SK-N-SH (cell line): Measurements from ENCODE around the gene MC1R. TPM values are rescaled to one million over a fixed set of nuclear protein-coding genes. Genes with fewer than 3 reads are reported as not detected.

Experiments
- CTCF ChIA-PET: fragments of 300-600, 350-600 bp; formaldehyde crosslinking; extraction: SDS; loops from one replicate; lab custom pipeline; 2021; lab: Yijun Ruan, JAX
- POLR2A ChIA-PET: fragments of 350-600 bp; sonication (Branson Sonifier 250); formaldehyde crosslinking; extraction: SDS; loops from one replicate; lab custom pipeline; 2020; ENCODE audit warnings: antibody characterized with exemption, inconsistent platforms; lab: Yijun Ruan, JAX
- DNase-seq: peaks from one replicate; pipeline ENCODE4 v3.0.0; 2012
- H2AFZ ChIP-seq: fragments of 200-600 bp; sonication (generic); 2 replicates; pipeline ENCODE4 v1.8.1; 2016; ENCODE audit warnings: antibody characterized with exemption, mild to moderate bottlenecking, low read depth
- H3F3A ChIP-seq: fragments of 200-600 bp; sonication (generic); replicated peaks from 2 replicates; pipeline ENCODE3; 2016; ENCODE audit warnings: antibody characterized with exemption, mild to moderate bottlenecking; ENCODE audit not compliant: insufficient read depth
- H3K27ac ChIP-seq, 2 experiments: fragments of 200-500 bp in 1 of 2; fragments of 200-600 bp in 1 of 2; sonication (Bioruptor generic) in 1 of 2; sonication (generic), shearing (Covaris generic) in 1 of 2; 2 replicates each; pipeline versions ENCODE4 v1.5.1 to v1.6.1; 2014 to 2016; ENCODE audit warnings: low read depth in 2 of 2, inconsistent platforms in 1 of 2, low read length in 1 of 2, mild to moderate bottlenecking in 1 of 2, mixed read lengths in 1 of 2
- H3K27me3 ChIP-seq: fragments of 200-600 bp; sonication (generic), shearing (Covaris generic); 2 replicates; pipeline ENCODE4 v1.6.1; 2016; ENCODE audit warnings: mixed run types; ENCODE audit not compliant: insufficient read depth
- H3K36me3 ChIP-seq, 2 experiments: fragments of 200-500 bp in 1 of 2; fragments of 200-600 bp in 1 of 2; sonication (Bioruptor generic) in 1 of 2; sonication (generic) in 1 of 2; replicated peaks in 1 of 2; 2 replicates each; pipeline versions ENCODE3 to v1.5.1; 2014 to 2016; ENCODE audit warnings: low read length in 1 of 2, mild to moderate bottlenecking in 1 of 2; ENCODE audit not compliant: insufficient read depth in 2 of 2, control insufficient read depth in 1 of 2
- H3K4me1 ChIP-seq, 2 experiments: fragments of 200-500 bp in 1 of 2; fragments of 200-600 bp in 1 of 2; sonication (Bioruptor generic) in 1 of 2; sonication (generic), shearing (Covaris generic) in 1 of 2; 2 replicates each; pipeline versions ENCODE4 v1.5.1 to v1.6.1; 2014 to 2016; ENCODE audit warnings: low read depth in 1 of 2, low read length in 1 of 2, mixed run types in 1 of 2; ENCODE audit not compliant: insufficient read depth in 2 of 2, control insufficient read depth in 1 of 2
- H3K4me2 ChIP-seq: fragments of 200-600 bp; sonication (generic), shearing (Covaris generic); 2 replicates; pipeline ENCODE4 v1.6.1; 2017; ENCODE audit warnings: mixed run types
- H3K4me3 ChIP-seq, 2 experiments: fragments of 200-500 bp in 1 of 2; fragments of 200-600 bp in 1 of 2; sonication (Bioruptor generic) in 1 of 2; sonication (generic), shearing (Covaris generic) in 1 of 2; 2 replicates each; pipeline versions ENCODE4 v1.5.1 to v1.8.1; 2014 to 2016; ENCODE audit warnings: low read depth in 2 of 2, inconsistent platforms in 1 of 2, low read length in 1 of 2, mild to moderate bottlenecking in 1 of 2, mixed read lengths in 1 of 2, moderate library complexity in 1 of 2
- H3K79me2 ChIP-seq: fragments of 200-600 bp; sonication (generic); 2 replicates; pipeline ENCODE4 v1.8.1; 2017; ENCODE audit warnings: mild to moderate bottlenecking; ENCODE audit not compliant: insufficient read depth
- H3K9ac ChIP-seq: fragments of 200-600 bp; sonication (generic); 2 replicates; pipeline ENCODE4 v1.6.1; 2017; ENCODE audit warnings: mixed run types
- H3K9me2 ChIP-seq: fragments of 200-600 bp; sonication (generic); 2 replicates; pipeline ENCODE4 v1.6.1; 2017; ENCODE audit warnings: mixed run types
- H3K9me3 ChIP-seq: fragments of 200-600 bp; sonication (generic); 2 replicates; pipeline ENCODE4 v1.6.1; 2017; ENCODE audit warnings: mixed run types, mild to moderate bottlenecking, moderate library complexity
- H4K20me1 ChIP-seq: fragments of 200-600 bp; sonication (generic); 2 replicates; pipeline ENCODE4 v1.6.1; 2017; ENCODE audit warnings: mild to moderate bottlenecking, mixed run types; ENCODE audit not compliant: insufficient read depth
- EP300 ChIP-seq, 2 experiments: IDR thresholded peaks; 2 replicates each; pipeline versions ENCODE4 v1.4.0 to v1.6.1; 2012; ENCODE audit warnings: borderline replicate concordance in 1 of 2, low read depth in 1 of 2, low read length in 1 of 2
- FOXM1 ChIP-seq: IDR thresholded peaks from 2 replicates; pipeline ENCODE4 v1.4.0; 2012; ENCODE audit warnings: low read depth, mild to moderate bottlenecking
- GABPA ChIP-seq: IDR thresholded peaks from 2 replicates; pipeline ENCODE4 v1.4.0; 2012; ENCODE audit warnings: low read depth, mild to moderate bottlenecking
- IRF3 ChIP-seq: fragments of 150-350 bp; IDR thresholded peaks from 2 replicates; pipeline ENCODE4 v1.6.1; 2016; ENCODE audit warnings: mild to moderate bottlenecking, low read depth, low read length
- MAX ChIP-seq: IDR thresholded peaks from 2 replicates; pipeline ENCODE4 v1.4.0; 2012; ENCODE audit warnings: low read depth
- MXI1 ChIP-seq: IDR thresholded peaks from 2 replicates; pipeline ENCODE4 v1.6.1; 2012; ENCODE audit warnings: mild to moderate bottlenecking, low read depth, low read length, improper control_type of control experiment
- NRF1 ChIP-seq: IDR thresholded peaks from 2 replicates; pipeline ENCODE4 v1.6.1; 2012; ENCODE audit warnings: low read depth, mild to moderate bottlenecking, low read length
- POLR2AphosphoS5 ChIP-seq: IDR thresholded peaks from 2 replicates; pipeline ENCODE4 v1.6.1; 2012; ENCODE audit warnings: low read depth, low read length
- RAD21 ChIP-seq: IDR thresholded peaks from 2 replicates; pipeline ENCODE4 v1.6.1; 2012; ENCODE audit warnings: mild to moderate bottlenecking, low read length
- RCOR1 ChIP-seq: fragments of 150-350 bp; IDR thresholded peaks from 2 replicates; pipeline ENCODE4 v1.6.1; 2017; ENCODE audit warnings: antibody characterized with exemption, low read length
- RFX5 ChIP-seq: IDR thresholded peaks from 2 replicates; pipeline ENCODE4 v1.6.1; 2012; ENCODE audit warnings: mild to moderate bottlenecking, improper control_type of control experiment, low read length
- TAF1 ChIP-seq: IDR thresholded peaks from 2 replicates; pipeline ENCODE4 v1.6.1; 2012; ENCODE audit warnings: low read depth, mild to moderate bottlenecking, low read length, moderate library complexity, borderline replicate concordance
- ZBTB33 ChIP-seq: IDR thresholded peaks from 2 replicates; pipeline ENCODE4 v1.4.0; 2012; ENCODE audit warnings: low read depth, borderline replicate concordance
- WGBS: methylation state at CpG from one replicate; pipeline ENCODE4 v1.1.6; 2017; ENCODE audit warnings: low lambda C conversion rate; 5-methylcytosine and 5-hydroxymethylcytosine counted together
- polyA plus RNA-seq, 3 experiments: library from polyadenylated mRNA; depleted of rRNA; stranded (reverse); fragments of >200 nt; gene quantifications; 2 replicates each; pipeline ENCODE4 v1.2.3, GENCODE V29; 2012
- TF ChIP-seq, protein P1 (sequence below): IDR thresholded peaks from 2 replicates; pipeline ENCODE4 v1.4.0; 2012; ENCODE audit warnings: low read depth, borderline replicate concordance

MC1R gene
- polyA plus RNA-seq, 1 of the 3 experiments (the other 2 are of a cell fraction): 11.1 TPM

DNA sequence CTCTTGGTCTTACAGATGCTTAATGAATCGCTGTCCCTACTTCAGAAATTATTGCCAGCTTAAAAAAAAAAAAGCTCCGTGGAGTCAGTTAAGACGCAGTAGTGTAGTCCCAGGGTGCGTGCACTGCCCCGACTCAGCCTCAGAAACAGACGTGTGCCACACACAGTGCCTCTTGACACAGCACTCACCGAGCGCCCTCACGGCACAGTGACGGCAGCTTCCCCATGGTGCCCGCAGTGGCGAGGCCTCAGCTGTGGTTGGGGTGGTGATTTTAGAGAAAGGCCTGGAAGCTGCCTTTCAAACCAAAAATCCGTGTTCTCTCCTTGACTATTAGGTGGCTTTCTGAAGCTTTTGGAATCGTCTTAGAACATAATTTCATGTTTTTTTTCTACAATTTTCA, 31.4 kb upstream of the MC1R start:
- CTCF ChIA-PET: interaction anchor here (1.7 kb wide), 1 partner anchor 23 kb away, joined by 8 read pairs; no protein-coding TSS in a partner anchor

DNA sequence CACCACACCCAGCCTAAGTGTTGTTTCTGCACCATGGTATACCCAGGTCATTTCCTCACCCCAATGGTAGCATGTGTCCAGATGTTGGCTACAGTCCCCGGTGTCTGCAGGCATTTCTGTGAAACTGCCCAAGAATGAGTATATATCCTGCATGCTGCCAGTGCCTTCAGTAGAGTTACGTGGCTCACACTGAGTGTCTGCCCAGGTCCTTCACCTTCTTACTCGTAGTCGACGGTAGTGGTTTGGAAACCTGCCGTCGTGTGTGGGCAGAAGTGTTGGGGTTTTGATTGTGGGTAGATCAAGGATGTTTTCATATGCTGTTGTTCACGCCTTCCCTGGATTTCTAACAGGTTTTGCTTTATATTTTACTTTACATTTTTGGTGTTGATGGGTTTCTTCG, 28.5 kb upstream of the MC1R start:
- no peaks in the 10 kb centered on the region for H3K9me3 ChIP-seq
- peaks cover 39 to 48% of the 10 kb centered on the region in 2 experiments for H3K36me3 ChIP-seq
- H3F3A ChIP-seq: peaks cover 3% of the 10 kb centered on the region
- H3K4me3 ChIP-seq: no peak overlapping the region
- H3K79me2 ChIP-seq: peaks cover 19% of the 10 kb centered on the region; the same call in 1 of the 2 replicates
- POLR2A ChIA-PET: no interaction called here
- no peak overlapping the region for H2AFZ ChIP-seq
- H3K9me2 ChIP-seq: no peaks in the 10 kb centered on the region
- H3K27ac ChIP-seq: no peak overlapping the region
- no peaks in the 10 kb centered on the region for H3K27me3 ChIP-seq
- H3K4me1 ChIP-seq: no peaks in the 10 kb centered on the region
- TF ChIP-seq, protein P1, sequence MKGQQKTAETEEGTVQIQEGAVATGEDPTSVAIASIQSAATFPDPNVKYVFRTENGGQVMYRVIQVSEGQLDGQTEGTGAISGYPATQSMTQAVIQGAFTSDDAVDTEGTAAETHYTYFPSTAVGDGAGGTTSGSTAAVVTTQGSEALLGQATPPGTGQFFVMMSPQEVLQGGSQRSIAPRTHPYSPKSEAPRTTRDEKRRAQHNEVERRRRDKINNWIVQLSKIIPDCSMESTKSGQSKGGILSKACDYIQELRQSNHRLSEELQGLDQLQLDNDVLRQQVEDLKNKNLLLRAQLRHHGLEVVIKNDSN: no peak
- TF ChIP-seq IRF3 (no peak), POLR2AphosphoS5 (no peak), GABPA (no peak), MAX (no peak), FOXM1 (no peak), TAF1 (no peak), RAD21 (no peak), EP300 (IDR thresholded peaks at IDR 0.05; ENCODE audit: borderline replicate concordance in 1 of 2, low read depth in 1 of 2, low read length in 1 of 2) (no peak), RCOR1 (no peak)
- no peak for DNase-seq
- CTCF ChIA-PET: interaction anchor here (1.4 kb wide), 1 partner anchor 16 kb away, joined by 3 read pairs; no protein-coding TSS in a partner anchor
- H3K4me2 ChIP-seq: no peak overlapping the region
- 96% methylated on average over 9 of the region's 9 CpGs for WGBS
- no peak overlapping the region for H3K9ac ChIP-seq
- H4K20me1 ChIP-seq: 0 out of 2 replicates have a peak, but pooled peaks cover 18% of the 10 kb centered on the region

More for the DNA sequence above, 31.4 kb upstream of the MC1R start:
- 97% methylated on average over 13 of the region's 14 CpGs for WGBS
- no peaks in the 10 kb centered on the region for H3K9me2 ChIP-seq
- no peak for DNase-seq
- H3F3A ChIP-seq: peaks cover 3% of the 10 kb centered on the region
- no peaks in the 10 kb centered on the region for H3K4me1 ChIP-seq
- H3K4me3 ChIP-seq: no peak overlapping the region
- H3K36me3 ChIP-seq: peaks cover 49 to 55% of the 10 kb centered on the region in 2 experiments
- H4K20me1 ChIP-seq: peaks cover 28% of the 10 kb centered on the region
- no peaks in the 10 kb centered on the region for H3K9me3 ChIP-seq
- peaks cover 41% of the 10 kb centered on the region for H3K79me2 ChIP-seq
- H3K27me3 ChIP-seq: no peaks in the 10 kb centered on the region
- H2AFZ ChIP-seq: no peak overlapping the region
- no peak overlapping the region for H3K4me2 ChIP-seq
- POLR2A ChIA-PET: no interaction called here
- TF ChIP-seq IRF3 (no peak), EP300 (IDR thresholded peaks at IDR 0.05; ENCODE audit: borderline replicate concordance in 1 of 2, low read depth in 1 of 2, low read length in 1 of 2) (no peak), RFX5 (no peak), FOXM1 (no peak), MXI1 (no peak), ZBTB33 (no peak), NRF1 (no peak), RAD21 (no peak)
- H3K9ac ChIP-seq: no peak overlapping the region
- no peak overlapping the region for H3K27ac ChIP-seq
